Astrocyte (in vitro differentiated cells and primary cell): Measurements from ENCODE around the gene CYP2R1.

ENCODE experiments used
- CTCF ChIP-seq: IDR thresholded peaks from 2 replicates; pipeline ENCODE4 v1.5.1; 2011; ENCODE audit warnings: low read depth, mild to moderate bottlenecking, inconsistent platforms, low read length, moderate library complexity; ENCODE audit not compliant: insufficient read depth
- EZH2 ChIP-seq: IDR thresholded peaks from 2 replicates; pipeline ENCODE4 v1.6.1; 2012; ENCODE audit warnings: mild to moderate bottlenecking, low read length, inconsistent platforms; ENCODE audit not compliant: insufficient read depth

DNA sequence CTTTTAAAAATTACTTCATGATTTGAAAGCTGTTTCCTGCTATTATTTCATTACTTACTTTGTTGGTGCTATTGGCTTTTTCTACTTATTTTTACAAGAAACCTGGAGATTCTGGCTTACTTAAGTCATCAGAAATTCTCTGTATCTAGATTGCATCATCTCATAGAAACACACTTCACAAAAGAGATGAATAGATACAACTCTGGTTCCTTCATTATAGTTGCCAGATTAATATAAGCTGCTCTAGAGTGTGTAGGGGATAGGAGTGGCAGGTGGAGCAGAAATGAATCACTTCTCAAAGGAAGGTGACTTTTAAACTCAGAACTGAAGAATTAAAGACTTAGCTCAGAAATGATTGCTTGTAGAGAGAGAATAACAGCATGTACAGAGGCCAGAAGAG is 20.0 kb downstream of the CYP2R1 start:
- TF ChIP-seq CTCF (no peak), EZH2 (no peak)
